ENCODE data around the gene GOSR2. TPM values are rescaled to one million over a fixed set of nuclear protein-coding genes. Genes with fewer than 3 reads are reported as not detected.
"Not testable (repeated sequence)": the region's sequence is repeated elsewhere in the genome, so short reads cannot be mapped to it uniquely, and the experiment has no call there.

GOSR2 gene
- polyA plus RNA-seq, 4 donors: 49.1 to 58.7 (median 55.3) TPM

- no peak for DNase-seq (ENCODE audit: low read depth in 4 of 4, low spot score in 3 of 4)
Measured at GRCh38 chr17:46984892-46985291, 61.9 kb downstream of the GOSR2 start.

DNA sequence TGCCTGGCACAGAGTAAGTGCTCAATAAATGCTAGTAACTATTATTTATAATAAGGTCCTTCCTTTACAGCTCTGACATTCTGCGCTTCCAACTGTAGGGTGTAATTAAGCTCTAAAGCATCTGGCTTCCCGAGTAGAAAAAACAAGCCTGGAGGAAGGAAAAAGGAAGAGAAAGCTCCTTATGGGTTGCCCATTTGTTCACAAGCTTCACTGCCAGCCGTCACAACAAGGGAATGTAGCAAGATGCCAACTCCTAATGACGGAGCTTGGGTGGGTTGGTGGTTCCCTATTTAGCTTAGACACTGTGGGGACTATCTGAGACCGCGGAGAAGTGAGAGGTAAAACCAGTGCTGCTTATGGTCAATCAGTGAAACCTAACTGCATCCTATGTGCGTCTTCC, 63.4 kb downstream of the GOSR2 start:
- no peak for DNase-seq (ENCODE audit: low read depth in 4 of 4, low spot score in 3 of 4)

GRCh38 chr17:46987927-46988326, 65.0 kb downstream of the GOSR2 start:
- not testable (repeated sequence) for DNase-seq (ENCODE audit: low read depth in 4 of 4, low spot score in 3 of 4)

DNA sequence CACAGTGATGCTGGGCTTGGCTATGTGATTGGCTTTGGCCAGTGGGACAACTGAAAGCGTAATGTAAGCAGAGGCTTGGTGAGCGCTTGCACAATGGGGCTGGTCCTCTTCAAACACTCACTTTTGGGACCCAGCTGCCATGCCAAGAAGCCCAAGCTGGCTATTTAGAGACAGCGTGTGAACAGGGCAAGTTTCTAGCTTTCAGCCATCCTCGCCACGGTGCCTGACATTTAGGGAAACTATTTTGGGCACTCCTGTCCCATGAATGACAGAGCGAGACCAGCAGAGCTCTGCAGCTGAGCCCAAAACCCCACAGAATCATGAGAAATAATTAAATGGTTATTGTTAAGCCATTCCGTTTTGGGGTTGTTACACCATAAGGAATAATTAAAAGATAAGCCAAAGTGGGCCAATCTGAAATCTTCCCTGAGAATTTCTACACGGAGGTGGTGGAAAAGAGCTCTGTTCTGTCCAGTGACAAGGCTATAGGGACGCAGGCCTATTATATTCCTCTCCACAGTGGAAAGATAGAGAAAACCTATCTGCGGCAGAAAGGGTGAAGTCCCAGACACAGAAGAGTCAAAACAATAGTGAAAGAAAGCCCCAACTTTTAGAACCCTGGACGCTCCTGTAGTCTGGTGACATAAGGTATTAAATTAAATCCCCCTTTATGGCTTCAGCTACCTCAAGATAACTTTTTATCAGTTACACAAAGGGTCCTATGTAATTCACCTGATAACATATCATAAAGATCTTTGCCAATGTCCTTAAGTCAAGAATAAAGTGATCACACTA, 66.9 kb downstream of the GOSR2 start:
- no peak for DNase-seq (ENCODE audit: low read depth in 4 of 4, low spot score in 3 of 4)

DNA sequence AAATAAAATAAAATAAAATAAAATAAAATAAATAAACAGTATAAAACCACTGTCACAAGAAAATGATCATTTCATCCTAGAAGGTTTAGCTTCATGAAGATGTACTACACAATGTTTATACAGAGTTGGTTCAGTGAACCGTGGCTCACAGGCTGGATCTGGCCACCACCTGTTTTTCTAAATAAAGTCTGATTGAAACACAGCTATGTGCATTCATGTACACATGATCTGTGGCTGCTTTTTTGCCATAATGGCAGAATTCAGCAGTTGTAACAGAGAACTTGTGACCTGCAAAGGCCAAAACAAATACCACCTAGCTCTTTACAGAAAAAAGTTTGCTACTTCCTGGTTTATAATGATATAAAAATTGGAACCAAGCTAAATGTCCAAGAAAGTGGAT, 68.7 kb downstream of the GOSR2 start:
- no peak for DNase-seq (ENCODE audit: low read depth in 4 of 4, low spot score in 3 of 4)

Other genes starting within 250 kb of the GOSR2 start
- 1 to 10 TPM; 1.9 to 2.2 (median 1.9) TPM for gene WNT3, start 104.5 kb upstream of the GOSR2 start, polyA plus RNA-seq (ENCODE audit: insufficient read length in 4 of 4)
- gene WNT9B, start 71.6 kb upstream of the GOSR2 start, polyA plus RNA-seq (ENCODE audit: insufficient read length in 4 of 4): 10 to 100 TPM in 3 of 4 donors, 1 to 10 TPM in 1; 7.3 to 13.8 (median 10.9) TPM
- under 1 TPM in 1 of 4 donors, not detected in 3; 0.06 TPM for gene RPRML, start 56.1 kb downstream of the GOSR2 start, polyA plus RNA-seq (ENCODE audit: insufficient read length in 4 of 4)